DMS 273 treated with DMSO at 0.1 percent for 48 hours (cell line): ENCODE measurements around the gene SKOR2.

Experiments used
- DNase-seq: peaks from one replicate; lab custom pipeline; 2025; lab: John Stamatoyannopoulos, UW

SKOR2 gene

GRCh38 chr18:47251289-47252120 lies at the start of gene SKOR2:
Gene SKOR2 (minus strand): TSS chr18:47251660. CDS start chr18:47249183, 2,477 bp downstream.
- no peak for DNase-seq

DNA sequence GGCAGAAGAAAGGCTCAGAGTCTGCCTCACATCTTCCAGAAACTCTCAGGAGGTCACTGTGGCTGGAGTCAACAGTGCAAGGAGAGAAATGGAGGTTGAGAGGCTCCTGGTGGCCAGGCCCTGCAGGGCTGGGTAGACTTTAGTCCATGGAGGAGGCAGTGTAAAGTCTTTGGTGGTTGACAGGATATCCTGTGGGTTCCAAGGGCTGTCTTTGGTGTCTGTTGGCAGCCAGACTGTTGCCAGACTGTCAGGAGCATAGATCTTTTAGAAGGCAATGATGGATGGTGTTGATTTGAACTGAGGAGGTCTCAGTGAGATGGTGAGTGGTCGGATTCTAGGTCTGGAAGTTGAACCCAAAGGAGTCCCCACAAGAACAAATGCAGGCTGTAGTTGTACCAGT lies 45.0 kb upstream of the SKOR2 start:
- DNase-seq = no peak

GRCh38 chr18:47294801-47295200 lies 43.3 kb upstream of the SKOR2 start:
- DNase-seq = no peak

DNA sequence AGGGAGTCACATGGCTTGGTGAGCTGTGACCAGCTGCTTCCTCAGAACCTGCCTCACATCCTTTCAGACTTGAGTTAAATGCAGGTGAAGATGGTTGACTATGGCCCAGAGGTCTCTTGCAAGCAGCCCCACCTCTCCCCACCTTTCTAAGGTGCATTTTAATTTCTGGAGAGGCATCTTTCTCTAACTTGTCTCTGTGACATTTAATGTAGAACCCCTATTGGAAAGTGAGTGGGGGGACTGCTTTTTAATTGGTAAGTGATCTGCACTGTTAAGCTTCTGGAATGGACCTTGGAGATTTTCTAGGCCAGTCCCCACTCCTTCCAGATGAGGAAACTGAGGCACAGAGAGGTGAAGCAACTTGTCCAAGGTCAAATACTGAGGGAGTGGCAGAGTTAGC lies 37.3 kb upstream of the SKOR2 start:
- no peak for DNase-seq

GRCh38 chr18:47287911-47288585 lies 36.6 kb upstream of the SKOR2 start:
- DNase-seq = no peak

DNA sequence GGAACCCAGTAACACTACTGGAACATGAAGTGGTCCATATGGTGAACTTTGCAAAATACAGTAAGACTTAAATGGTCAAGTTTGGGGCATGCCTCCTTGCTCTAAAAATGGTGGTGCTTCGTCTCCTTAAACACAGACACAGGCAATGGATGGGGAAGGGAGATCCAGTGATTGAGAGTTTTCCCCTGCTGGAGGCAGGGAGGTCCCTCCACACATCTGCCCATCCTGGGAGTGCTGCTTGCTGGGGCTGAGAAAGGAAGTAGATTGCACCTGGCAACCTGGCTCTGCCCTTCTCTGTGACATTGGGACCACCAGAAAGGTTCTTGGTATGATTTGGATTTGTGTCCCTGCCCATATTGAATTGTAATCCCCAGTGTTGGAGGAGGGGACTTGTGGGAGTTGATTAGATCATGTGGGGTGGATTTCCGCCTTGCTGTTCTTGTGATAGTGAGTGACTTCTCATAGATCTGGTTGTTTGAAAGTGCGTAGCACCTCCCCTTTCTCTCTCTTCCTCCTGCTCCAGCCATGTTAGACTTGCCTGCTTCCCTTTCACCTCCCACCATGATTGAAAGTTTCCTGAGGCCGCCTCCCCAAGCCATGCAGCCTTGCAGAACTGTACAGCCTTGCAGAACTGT lies 35.4 kb upstream of the SKOR2 start:
- DNase-seq = no peak

- DNase-seq = no peak
Measured at GRCh38 chr18:47285456-47285855, 34.0 kb upstream of the SKOR2 start.

DNA sequence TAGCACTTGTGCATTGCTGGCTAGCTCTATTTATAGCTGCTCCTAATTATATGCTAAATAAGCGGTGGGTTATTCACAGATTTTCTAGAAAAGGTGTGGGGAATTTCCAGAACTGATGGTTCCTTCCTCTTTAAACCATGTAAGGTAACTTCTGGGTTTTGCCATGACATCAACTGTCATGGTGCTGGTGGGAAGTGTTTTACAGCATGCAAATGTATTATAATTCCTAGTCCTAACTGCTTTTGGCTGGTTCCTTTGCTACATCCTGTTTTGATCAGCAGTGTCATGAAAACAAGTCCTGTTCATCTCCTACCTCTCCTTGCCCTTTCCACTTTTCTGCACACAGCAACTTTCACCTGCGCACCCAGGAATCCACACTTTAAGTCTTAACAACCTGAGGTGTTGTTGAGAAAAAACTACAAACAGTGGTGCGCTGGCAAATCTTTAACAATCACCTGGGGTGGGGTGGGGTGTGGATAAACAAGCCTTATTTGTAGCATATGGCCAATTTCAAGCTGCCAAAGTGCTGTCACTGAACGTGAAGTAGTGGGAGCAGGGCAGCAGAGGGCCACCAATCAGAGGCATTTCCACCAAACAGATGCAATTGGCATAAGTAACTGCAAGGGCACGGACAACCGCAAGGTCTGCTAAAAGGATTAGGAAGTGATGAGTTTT lies 33.4 kb upstream of the SKOR2 start:
- DNase-seq = no peak

DNA sequence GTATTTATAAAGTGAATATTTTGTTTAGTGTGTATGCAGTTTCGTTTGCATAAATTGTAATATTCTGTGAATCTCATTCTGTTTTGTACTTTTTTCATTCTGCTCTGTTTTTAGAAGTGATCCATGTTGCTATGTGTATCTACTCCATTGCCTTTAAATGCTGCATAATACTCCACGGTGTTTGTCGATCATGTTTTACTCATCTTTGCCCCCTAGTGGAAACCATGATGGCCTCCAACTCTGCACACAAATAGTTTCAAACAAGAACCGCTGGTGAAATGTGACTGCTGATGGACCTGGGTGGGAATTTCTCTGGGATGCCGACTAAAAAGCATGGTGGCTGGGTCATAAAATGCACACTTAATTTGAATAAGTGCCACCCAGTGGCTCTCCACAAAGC lies 32.0 kb upstream of the SKOR2 start:
- no peak for DNase-seq

GRCh38 chr18:47280121-47280520 lies 28.7 kb upstream of the SKOR2 start:
- no peak for DNase-seq

- DNase-seq = no peak
Measured at GRCh38 chr18:47274961-47275360, 23.5 kb upstream of the SKOR2 start.

GRCh38 chr18:47265197-47265596 lies 13.7 kb upstream of the SKOR2 start:
- DNase-seq = no peak

DNA sequence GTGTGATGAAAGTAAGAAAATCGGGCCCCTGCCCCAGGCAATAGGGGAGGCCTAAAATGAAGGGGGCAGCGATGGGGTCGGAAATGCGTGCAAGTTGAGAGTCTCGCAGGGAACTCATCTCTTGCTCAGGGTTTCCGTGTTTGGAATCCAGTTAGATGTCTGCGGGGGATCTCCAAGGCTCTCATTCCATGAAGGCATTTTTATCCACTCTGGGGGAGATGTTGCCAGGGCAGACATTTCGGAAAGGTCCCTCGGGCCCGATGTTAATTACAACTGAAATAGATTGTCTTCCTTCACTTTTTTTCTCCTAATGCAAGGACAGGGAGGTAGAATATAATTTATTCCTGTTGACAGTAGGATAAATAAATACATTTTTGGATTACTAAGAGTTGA lies 12.8 kb upstream of the SKOR2 start:
- no peak for DNase-seq

GRCh38 chr18:47263430-47264307 lies 12.2 kb upstream of the SKOR2 start:
- DNase-seq = no peak

- no peak for DNase-seq
Measured at GRCh38 chr18:47263150-47263429, 11.6 kb upstream of the SKOR2 start.

GRCh38 chr18:47262301-47263149 lies 11.1 kb upstream of the SKOR2 start:
- DNase-seq = no peak

DNA sequence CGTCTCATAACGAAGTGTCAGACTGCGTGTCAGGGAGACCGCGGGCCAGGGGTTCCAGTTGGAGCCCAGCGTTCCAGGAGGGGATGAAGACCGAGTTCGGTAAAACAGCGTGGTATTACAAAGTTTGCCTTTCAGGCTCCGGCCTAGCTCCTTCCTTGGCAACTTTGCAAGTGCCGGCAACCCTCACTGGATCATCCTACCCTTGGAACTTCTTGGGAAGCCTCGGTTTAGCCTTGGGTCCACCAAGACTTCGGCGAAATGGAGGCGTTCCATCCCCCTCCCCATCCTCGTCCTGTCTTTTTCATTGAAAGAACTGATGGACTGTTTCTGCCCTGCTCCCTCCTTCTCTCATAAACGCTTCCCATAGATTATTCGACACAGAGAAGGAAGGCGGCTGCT lies 10.4 kb upstream of the SKOR2 start:
- no peak for DNase-seq

DNA sequence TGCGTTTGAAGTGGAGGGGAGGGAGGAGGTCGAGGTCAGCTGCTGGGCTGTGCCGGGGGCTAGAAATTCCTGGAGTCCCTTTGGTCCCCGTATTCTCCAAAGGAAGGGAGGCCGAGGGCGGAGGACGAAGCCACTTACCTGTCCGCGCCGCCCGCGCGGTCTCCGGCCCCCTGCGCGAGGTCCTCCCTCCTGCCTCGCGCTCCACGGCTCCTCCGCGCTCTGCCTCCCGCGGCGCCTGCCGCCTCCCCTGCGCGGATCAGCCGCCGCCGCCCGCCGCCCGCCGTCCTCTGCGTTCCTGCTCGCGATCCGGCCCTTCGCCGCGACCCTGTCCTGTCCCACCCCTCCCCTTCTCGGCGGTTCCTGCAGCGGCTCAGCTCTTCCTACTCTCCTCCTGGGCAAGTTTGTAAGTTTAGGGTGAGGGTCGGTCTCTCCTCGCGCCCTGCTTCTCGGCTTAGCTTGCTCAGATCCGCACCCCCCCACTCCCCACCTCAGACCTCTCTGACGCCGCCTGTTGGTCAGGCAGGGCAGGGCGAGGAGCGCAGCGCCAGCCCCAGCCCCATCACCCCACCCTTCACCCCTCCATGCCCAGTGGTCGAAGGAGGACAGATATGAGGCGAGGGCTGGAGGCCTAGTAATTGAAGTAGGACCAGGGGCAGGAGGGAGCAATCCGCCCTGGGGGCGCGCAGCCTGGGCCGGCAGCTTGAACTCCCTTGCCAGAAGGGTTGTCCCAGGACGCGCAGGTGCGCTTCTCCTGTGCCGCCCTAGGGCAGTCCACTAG lies 9.7 kb upstream of the SKOR2 start:
- DNase-seq = no peak

- no peak for DNase-seq
Measured at GRCh38 chr18:47260120-47260923, 8.9 kb upstream of the SKOR2 start.
